Activated CD4-positive, CD25-positive, alpha-beta regulatory T cell treated with anti-CD3 and anti-CD28 coated beads, Interleukin-2, amount 50 U/mL, for 24 hours (primary cell): ENCODE measurements around the gene KDM6A.
"Not testable (repeated sequence)": the region's sequence is repeated elsewhere in the genome, so short reads cannot be mapped to it uniquely, and the experiment has no call there.

Source experiments
- ATAC-seq, 2 donors: fragments of 150-1000 bp; cut with Tn5 transposase; one replicate each; pipeline ENCODE4 v1.10.0; 2021; ENCODE audit warnings: mild to moderate bottlenecking in 1 of 2, moderate library complexity in 1 of 2

The KDM6A gene

GRCh38 chrX:44872821-44873414, at the start of gene KDM6A:
KDM6A (plus strand) TSS chrX:44873188; CDS start chrX:44873552, 364 bp downstream.
- ATAC-seq, result peak; percentile 91 to 94

- ATAC-seq, result not testable (repeated sequence)
These were observed 49.8 kb upstream of the KDM6A start for GRCh38 chrX:44823193-44823592.

- ATAC-seq, result no peak
These were observed 44.9 kb upstream of the KDM6A start for GRCh38 chrX:44828008-44828605.

- no peak for ATAC-seq
These were observed 43.2 kb upstream of the KDM6A start for GRCh38 chrX:44829832-44830231.

- ATAC-seq, result no peak
These were observed 30.3 kb upstream of the KDM6A start for GRCh38 chrX:44842550-44843317.

- ATAC-seq, result no peak
These were observed 29.7 kb upstream of the KDM6A start for GRCh38 chrX:44843318-44843702.

- no peak for ATAC-seq
These were observed 29.2 kb upstream of the KDM6A start, which contains the start of gene DUSP21 for GRCh38 chrX:44843753-44844152. DUSP21 (plus strand) TSS chrX:44844021; CDS start chrX:44844133, 112 bp downstream.

GRCh38 chrX:44844204-44844603, 28.8 kb upstream of the KDM6A start:
- ATAC-seq, result no peak

GRCh38 chrX:44850891-44851290, 22.1 kb upstream of the KDM6A start:
- not testable (repeated sequence) for ATAC-seq

GRCh38 chrX:44871114-44871645, 1.8 kb upstream of the KDM6A start:
- no peak for ATAC-seq

GRCh38 chrX:44871931-44872820, 812 bp upstream of the KDM6A start:
- peak; percentile 15 to 25 for ATAC-seq

GRCh38 chrX:44873415-44874276, 658 bp downstream of the KDM6A start:
- ATAC-seq, result peak in 1 of 2 donors; percentile 3

- ATAC-seq, result peak in 1 of 2 donors; percentile 33
These were observed 1.6 kb downstream of the KDM6A start for GRCh38 chrX:44874420-44875184.

- ATAC-seq, result no peak
These were observed 2.1 kb downstream of the KDM6A start for GRCh38 chrX:44875185-44875489.

GRCh38 chrX:44876086-44876485, 3.1 kb downstream of the KDM6A start:
- no peak for ATAC-seq

- no peak for ATAC-seq
These were observed 3.8 kb downstream of the KDM6A start for GRCh38 chrX:44876767-44877166.

GRCh38 chrX:44878780-44879179, 5.8 kb downstream of the KDM6A start:
- ATAC-seq, result no peak

GRCh38 chrX:44881549-44881948, 8.6 kb downstream of the KDM6A start:
- no peak for ATAC-seq

GRCh38 chrX:44882635-44883034, 9.6 kb downstream of the KDM6A start:
- no peak for ATAC-seq

GRCh38 chrX:44884944-44885343, 12.0 kb downstream of the KDM6A start:
- ATAC-seq, result no peak

- no peak for ATAC-seq
These were observed 16.8 kb downstream of the KDM6A start for GRCh38 chrX:44889824-44890223.
